MM.1S (cell line): ENCODE data around the gene PASK.

ENCODE experiments used
- CTCF ChIP-seq: fragments of 300-600 bp; sonication (generic); IDR thresholded peaks from 2 replicates; pipeline ENCODE4 v1.5.1; 2016; ENCODE audit warnings: antibody characterized with exemption, low read length, mixed read lengths
- EZH2 ChIP-seq: fragments of 300-600 bp; sonication (generic); optimal IDR thresholded peaks from 2 replicates; pipeline ENCODE3; 2017; ENCODE audit warnings: low read depth, mild to moderate bottlenecking, antibody characterized with exemption, low read length, mixed read lengths
- EZH2phosphoT487 ChIP-seq: fragments of 300-600 bp; sonication (generic); IDR thresholded peaks from 2 replicates; pipeline ENCODE4 v1.6.1; 2018; ENCODE audit warnings: antibody characterized with exemption, low read length

- TF ChIP-seq CTCF (no peak), EZH2 (no peak), EZH2phosphoT487 (no peak)
Observed at GRCh38 chr2:241072553-241073165, 76.6 kb downstream of the PASK start.
